ENCODE measurements around the gene SELENOI. TPM values are rescaled to one million over a fixed set of nuclear protein-coding genes. Genes with fewer than 3 reads are reported as not detected.

The SELENOI gene
- total and polyA plus RNA-seq, 2 of the 4 experiments (the other 2 are of a cell fraction): 5.1 to 25.1 TPM

- no peak overlapping the region for H3K4ac ChIP-seq (ENCODE audit: low read depth, low read length)
- no peak overlapping the region for H2BK120ac ChIP-seq (ENCODE audit: low read depth, low read length)
- no peak overlapping the region for H3K4me2 ChIP-seq (ENCODE audit: low read depth, low read length)
- no peaks in the 10 kb centered on the region for H3K4me1 ChIP-seq (ENCODE audit: control insufficient read depth, insufficient read depth, low read length)
- H2AFZ ChIP-seq (replicated peaks; ENCODE audit: low read length, poor library complexity): no peak overlapping the region
- H2AK5ac ChIP-seq (ENCODE audit: low read depth, low read length): no peak overlapping the region
- no peaks in the 10 kb centered on the region for H3K9me1 ChIP-seq (ENCODE audit: insufficient read depth, low read length)
- BruUV-seq (replicated peaks): no TSS peak
- ATAC-seq (ENCODE audit: low read depth) (no peak), DNase-seq (no peak)
- 0 out of 2 replicates have a peak, but pooled peaks cover 2% of the 10 kb centered on the region for H3K36me3 ChIP-seq (ENCODE audit: control insufficient read depth, insufficient read depth, low read length)
- H2AK9ac ChIP-seq (replicated peaks; ENCODE audit: low read depth, low read length, poor library complexity): no peak overlapping the region
- H3K9ac ChIP-seq (ENCODE audit: low read depth, low read length): no peak overlapping the region
- H2BK15ac ChIP-seq (ENCODE audit: low read depth, low read length): no peak overlapping the region
- H3K4me3 ChIP-seq (ENCODE audit: insufficient read depth, low read depth, low read length): no peak overlapping the region
- in situ Hi-C loops (cut with MboI; ENCODE audit: low sequenced_read_pairs): no loop called here
- H4K8ac ChIP-seq (ENCODE audit: low read depth in 2 of 2, low read length in 2 of 2): no peak overlapping the region
- no peak overlapping the region for H4K5ac ChIP-seq (ENCODE audit: low read depth, low read length)
- CTCF ChIA-PET: no interaction called here
- POLR2A ChIA-PET (ENCODE audit: unreplicated experiment): no interaction called here
- H3K79me1 ChIP-seq (ENCODE audit: low read depth in 1 of 2, low read length in 2 of 2): peaks cover 3 to 4% of the 10 kb centered on the region in 2 experiments; a peak in 3 of 4 replicates
- dilution Hi-C loops (cut with HindIII; ENCODE audit: low sequenced_read_pairs, unreplicated experiment): no loop called here
- H3K18ac ChIP-seq (ENCODE audit: low read depth, low read length): no peak overlapping the region
- no CpG with 5 or more reads among the region's 1 CpG for WGBS, 2 experiments (ENCODE audit: extremely low coverage in 2 of 2, insufficient read length in 1 of 2)
- intact Hi-C loops (cut with micrococcal nuclease): no loop called here
- no peaks in the 10 kb centered on the region for H3K27me3 ChIP-seq (ENCODE audit: control insufficient read depth, insufficient read depth, low read length)
- no peak overlapping the region for H4K91ac ChIP-seq (ENCODE audit: insufficient read depth, low read depth, low read length)
- no peak overlapping the region for H2BK5ac ChIP-seq (ENCODE audit: low read depth, low read length, poor library complexity, severe bottlenecking)
- H4K20me1 ChIP-seq (ENCODE audit: insufficient read depth, low read length): no peaks in the 10 kb centered on the region
- no peak overlapping the region for H3K56ac ChIP-seq (ENCODE audit: extremely low read depth, insufficient read depth, low read length)
- no peak for TF ChIP-seq CHD1 (IDR thresholded peaks at IDR 0.05; ENCODE audit: low read depth, low read length)
- TF ChIP-seq RAD21 (IDR thresholded peaks at IDR 0.05; ENCODE audit: low read length): no peak
- no peak for TF ChIP-seq MAFK (IDR thresholded peaks at IDR 0.05; ENCODE audit: low read depth, low read length)
- TF ChIP-seq FOS (IDR thresholded peaks at IDR 0.05; ENCODE audit: low read depth, low read length): no peak
- TF ChIP-seq NFE2L2 (IDR thresholded peaks at IDR 0.05; ENCODE audit: low read depth, low read length): no peak
- no peak for TF ChIP-seq USF2 (IDR thresholded peaks at IDR 0.05; ENCODE audit: low read depth, low read length)
- TF ChIP-seq POLR2A (IDR thresholded peaks at IDR 0.05; ENCODE audit: low read depth, low read length): no peak
- no peak for TF ChIP-seq CTCF (conservative IDR thresholded peaks at IDR 0.05; ENCODE audit: low read depth, low read length)
- no peak for TF ChIP-seq BHLHE40 (IDR thresholded peaks at IDR 0.05; ENCODE audit: low read depth, low read length)
- TF ChIP-seq MAZ (IDR thresholded peaks at IDR 0.05; ENCODE audit: borderline replicate concordance, low read depth, low read length): no peak
- TF ChIP-seq RFX5 (IDR thresholded peaks at IDR 0.05; ENCODE audit: low read depth, low read length): no peak
- TF ChIP-seq ELK1 (IDR thresholded peaks at IDR 0.05; ENCODE audit: borderline replicate concordance, low read depth, low read length): no peak
- TF ChIP-seq SMC3 (IDR thresholded peaks at IDR 0.05; ENCODE audit: low read depth, low read length): no peak
- TF ChIP-seq CEBPB (IDR thresholded peaks at IDR 0.05; ENCODE audit: low read depth, low read length): no peak
- TF ChIP-seq MXI1 (IDR thresholded peaks at IDR 0.05; ENCODE audit: borderline replicate concordance, low read depth, low read length): no peak
- no peak for TF ChIP-seq RCOR1 (IDR thresholded peaks at IDR 0.05; ENCODE audit: insufficient replicate concordance, low read length)
- H3K14ac ChIP-seq (replicated peaks; ENCODE audit: low read depth, low read length): no peak overlapping the region
- no peak overlapping the region for H3K23ac ChIP-seq (ENCODE audit: low read depth, low read length)
- no peak overlapping the region for H2BK20ac ChIP-seq (ENCODE audit: low read depth, low read length)
- no peaks in the 10 kb centered on the region for H3K9me3 ChIP-seq (ENCODE audit: control insufficient read depth, insufficient read depth, low read length)
- no peak overlapping the region for H3K27ac ChIP-seq (ENCODE audit: insufficient read depth, low read length)
Observed at GRCh38 chr2:26376799-26377198, 30.9 kb downstream of the SELENOI start.
